HepG2 (cell line): ENCODE data around the gene CRYZL1.

Experiments
- ATM ChIP-seq: fragments of 450-650 bp; IDR thresholded peaks from 2 replicates; pipeline ENCODE4 v1.7.1; 2017; ENCODE audit warnings: mild to moderate bottlenecking, borderline replicate concordance
- BHLHE40 ChIP-seq: IDR thresholded peaks from 2 replicates; pipeline ENCODE4 v1.6.1; 2011; ENCODE audit warnings: low read length, improper control_type of control experiment
- CSRNP1 ChIP-seq: sonication (generic); formaldehyde crosslinking; IDR thresholded peaks from 2 replicates; pipeline ENCODE4 v1.8.1; 2023; ENCODE audit warnings: mild to moderate bottlenecking, missing genetic modification reagents
- HCFC1 ChIP-seq: fragments of 150-350 bp; IDR thresholded peaks from 2 replicates; pipeline ENCODE4 v1.6.1; 2014; ENCODE audit warnings: low read depth, low read length
- MAFG ChIP-seq: sonication (generic); formaldehyde crosslinking; IDR thresholded peaks from 2 replicates; pipeline ENCODE4 v1.5.1; 2020; ENCODE audit warnings: mild to moderate bottlenecking, missing genetic modification reagents
- MAX ChIP-seq: IDR thresholded peaks from 2 replicates; pipeline ENCODE4 v1.6.1; 2012; ENCODE audit warnings: inconsistent platforms
- PBX3 ChIP-seq: sonication (generic); formaldehyde crosslinking; IDR thresholded peaks from 2 replicates; pipeline ENCODE4 v1.8.1; 2023; ENCODE audit warnings: missing genetic modification reagents, inconsistent platforms, borderline replicate concordance
- ZNF747 ChIP-seq: sonication (generic); formaldehyde crosslinking; IDR thresholded peaks from 2 replicates; pipeline ENCODE4 v1.8.1; 2023; ENCODE audit warnings: missing genetic modification reagents, mild to moderate bottlenecking, borderline replicate concordance

- TF ChIP-seq PBX3 (CRISPR knock-in tag) (no peak), ZNF747 (CRISPR knock-in tag) (no peak), ATM (no peak), HCFC1 (no peak), MAX (no peak), CSRNP1 (CRISPR knock-in tag) (no peak), MAFG (no peak), BHLHE40 (no peak)
Measured at GRCh38 chr21:33551664-33552063, 89.9 kb downstream of the CRYZL1 start.
